Glomerular endothelial cell (primary cell): ENCODE results near the gene OTOA. TPM values are rescaled to one million over a fixed set of nuclear protein-coding genes. Genes with fewer than 3 reads are reported as not detected.
"Not testable (repeated sequence)": the region's sequence is repeated elsewhere in the genome, so short reads cannot be mapped to it uniquely, and the experiment has no call there.

ENCODE experiments used
- DNase-seq: peaks from one replicate; pipeline ENCODE4 v3.0.0-alpha.2; 2011; ENCODE audit warnings: low read depth, low spot score; ENCODE audit errors: extremely low read depth
- total RNA-seq: library from RNA; depleted of rRNA; stranded (reverse); fragments of >200 nt; gene quantifications from 2 replicates; pipeline ENCODE4 v1.2.3, GENCODE V29; 2015

OTOA gene
- total RNA-seq, 1 donor from 2014 or later, result 0.06 TPM

DNA sequence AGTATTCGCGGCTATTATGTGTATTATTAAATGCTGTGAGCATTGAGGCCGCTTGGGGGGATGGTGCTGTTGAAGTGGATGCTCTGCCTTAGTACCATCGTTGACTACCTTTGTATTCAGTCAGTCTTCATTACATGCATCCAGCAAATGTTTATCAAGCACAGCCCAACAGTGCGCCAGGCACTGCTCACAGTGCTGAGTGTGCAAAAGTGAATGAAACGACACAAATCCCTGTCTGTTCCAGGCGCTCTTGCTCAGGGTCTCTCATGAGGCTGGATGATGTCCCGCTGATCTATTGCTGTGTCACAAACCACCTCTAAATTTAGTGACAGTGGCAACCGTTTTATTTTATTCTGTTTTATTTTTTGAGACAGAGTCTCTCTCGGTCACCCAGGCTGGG, 53.8 kb downstream of the OTOA start:
- DNase-seq, result no peak

DNA sequence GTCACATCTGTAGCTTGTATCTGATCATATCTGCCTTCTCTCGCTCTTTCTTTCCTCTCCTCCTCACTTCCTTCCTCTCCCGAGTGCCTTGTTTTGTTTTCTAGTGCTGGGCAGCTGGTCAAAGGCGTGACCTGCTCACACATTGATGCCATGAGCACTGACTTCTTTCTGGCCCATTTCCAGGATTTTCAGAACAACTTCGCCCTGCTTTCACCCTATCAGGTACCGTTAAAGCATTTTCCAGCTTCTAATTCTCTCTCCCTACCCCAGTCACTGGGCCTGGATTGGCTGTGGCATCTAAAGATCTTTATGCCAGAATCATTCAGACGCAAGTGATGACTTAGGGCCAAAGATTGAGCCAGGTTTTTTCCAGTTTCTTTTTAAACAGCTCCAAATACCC, 55.5 kb downstream of the OTOA start:
- DNase-seq, result no peak

DNA sequence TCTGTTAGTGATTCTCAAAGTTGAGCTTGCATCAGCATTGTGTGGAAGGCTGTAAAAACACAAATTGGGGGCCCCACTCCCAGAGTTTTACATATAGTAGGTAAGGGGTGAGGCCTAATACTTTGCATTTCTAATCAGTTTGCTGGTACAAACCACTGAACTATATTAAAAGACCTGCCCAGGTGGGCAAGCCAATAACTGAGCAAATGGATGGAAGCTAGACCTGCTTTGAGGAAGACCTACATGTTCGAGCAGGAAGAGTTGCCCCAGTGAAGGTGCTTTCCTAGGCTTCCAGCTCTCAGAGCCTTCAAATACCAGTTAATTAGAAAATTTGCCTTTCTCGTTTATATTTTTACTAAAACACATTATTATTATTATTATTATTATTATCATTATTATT, 56.8 kb downstream of the OTOA start:
- no peak for DNase-seq

DNA sequence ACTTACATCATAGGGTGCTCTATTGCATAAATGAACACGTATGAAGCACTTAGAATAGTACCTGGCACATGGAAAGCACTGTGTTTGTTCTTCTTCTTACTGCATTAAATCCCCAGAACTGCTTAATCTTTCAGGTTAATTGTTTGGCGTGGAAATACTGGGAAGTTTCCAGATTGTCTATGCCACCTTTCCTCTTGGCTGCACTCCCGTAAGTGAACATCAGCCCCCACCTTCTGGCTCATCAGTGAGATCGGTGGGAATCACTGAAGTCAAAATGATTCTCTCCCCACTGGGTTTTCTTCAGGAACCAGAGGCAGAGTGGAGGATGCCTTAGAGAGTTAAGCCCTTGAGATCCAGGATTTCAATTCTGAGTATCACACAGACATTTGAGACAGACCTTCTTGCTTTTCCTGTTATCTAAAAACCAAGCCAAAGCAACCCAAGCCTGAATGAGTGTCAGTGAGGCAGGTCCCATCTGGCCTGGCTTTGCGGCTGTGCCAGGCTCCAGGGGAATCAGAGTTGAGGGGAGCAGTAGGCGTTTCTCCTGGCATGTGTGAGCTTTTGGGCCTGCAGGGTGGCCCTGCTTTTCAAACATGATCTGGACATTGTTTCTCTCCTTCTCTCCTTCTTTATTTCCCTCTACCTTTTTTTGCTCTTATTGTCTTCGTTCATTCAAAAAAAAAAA, 59.1 kb downstream of the OTOA start:
- no peak for DNase-seq

DNA sequence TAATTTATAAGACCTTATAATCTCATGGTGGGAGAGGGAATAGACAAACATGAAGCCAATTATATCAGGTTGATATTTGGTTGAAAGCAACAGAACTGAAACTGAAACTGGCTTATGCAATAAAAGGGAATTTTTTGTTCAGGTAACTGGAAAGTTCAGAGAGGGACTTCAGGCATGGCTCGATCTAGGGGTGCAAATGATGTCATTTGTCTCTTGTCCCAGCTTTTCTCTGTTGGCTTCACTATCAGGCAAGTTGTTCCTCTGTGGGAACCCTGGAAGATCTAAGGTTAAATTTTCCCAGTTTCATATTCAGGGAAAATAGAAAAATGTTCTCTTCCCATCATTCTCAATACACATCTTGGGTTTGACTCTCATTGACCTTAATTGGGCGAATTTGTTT, 59.8 kb downstream of the OTOA start:
- no peak for DNase-seq

DNA sequence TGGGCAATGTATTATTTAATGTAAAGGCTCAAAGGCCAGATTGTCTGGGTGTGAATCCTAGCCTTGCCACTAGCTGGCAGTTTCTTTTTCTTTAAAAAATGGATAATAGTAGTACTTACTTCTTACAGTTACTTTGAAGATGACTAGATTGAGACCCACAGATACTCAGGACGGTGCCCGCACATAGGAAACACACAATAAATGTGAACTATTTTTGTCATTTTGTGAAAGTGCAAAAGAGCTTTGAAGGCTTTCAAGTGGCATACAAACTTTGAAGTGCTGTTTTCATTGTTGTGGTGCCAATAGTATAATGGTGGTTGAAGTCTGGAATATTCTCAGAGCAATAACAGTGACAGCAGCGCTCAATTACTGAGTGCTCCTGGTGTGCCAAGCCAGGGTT, 63.6 kb downstream of the OTOA start:
- DNase-seq, result no peak

DNA sequence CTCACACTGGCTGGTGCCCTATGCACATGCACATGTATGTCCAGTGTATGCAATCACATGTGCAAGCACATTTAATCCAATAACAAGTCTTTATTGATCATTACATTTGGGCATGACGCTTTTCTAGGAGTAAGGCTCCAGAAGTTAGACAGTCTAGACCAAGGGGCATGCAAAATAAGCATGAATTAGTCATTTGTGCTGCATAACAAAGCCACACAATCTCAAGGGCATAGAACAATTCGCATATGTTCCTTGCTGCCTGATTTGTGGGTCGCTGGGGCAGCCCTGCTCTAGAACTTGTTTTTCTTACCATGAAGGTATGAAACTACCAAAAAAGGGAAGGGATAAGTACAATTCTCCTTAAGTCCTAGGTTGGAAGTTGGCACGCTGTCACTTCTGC, 67.5 kb downstream of the OTOA start:
- DNase-seq, result not testable (repeated sequence)

DNA sequence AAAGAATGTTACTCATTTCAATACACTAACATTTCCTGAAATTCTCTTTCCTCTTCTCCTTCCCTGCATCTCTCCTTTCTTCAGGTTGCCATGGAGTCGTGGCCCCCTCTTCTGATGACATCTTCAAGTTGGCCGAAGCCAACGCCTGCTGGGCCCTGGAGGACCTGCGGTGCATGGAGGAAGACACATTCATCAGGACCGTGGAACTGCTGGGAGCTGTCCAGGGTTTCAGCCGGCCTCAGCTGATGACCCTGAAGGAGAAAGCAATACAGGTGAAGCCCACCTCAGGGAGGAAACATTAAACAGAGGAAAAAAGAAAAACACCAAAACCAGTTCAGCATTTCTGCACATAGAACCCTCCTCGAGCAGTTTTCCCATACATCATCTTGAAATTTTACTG, 76.9 kb downstream of the OTOA start:
- DNase-seq, result not testable (repeated sequence)

DNA sequence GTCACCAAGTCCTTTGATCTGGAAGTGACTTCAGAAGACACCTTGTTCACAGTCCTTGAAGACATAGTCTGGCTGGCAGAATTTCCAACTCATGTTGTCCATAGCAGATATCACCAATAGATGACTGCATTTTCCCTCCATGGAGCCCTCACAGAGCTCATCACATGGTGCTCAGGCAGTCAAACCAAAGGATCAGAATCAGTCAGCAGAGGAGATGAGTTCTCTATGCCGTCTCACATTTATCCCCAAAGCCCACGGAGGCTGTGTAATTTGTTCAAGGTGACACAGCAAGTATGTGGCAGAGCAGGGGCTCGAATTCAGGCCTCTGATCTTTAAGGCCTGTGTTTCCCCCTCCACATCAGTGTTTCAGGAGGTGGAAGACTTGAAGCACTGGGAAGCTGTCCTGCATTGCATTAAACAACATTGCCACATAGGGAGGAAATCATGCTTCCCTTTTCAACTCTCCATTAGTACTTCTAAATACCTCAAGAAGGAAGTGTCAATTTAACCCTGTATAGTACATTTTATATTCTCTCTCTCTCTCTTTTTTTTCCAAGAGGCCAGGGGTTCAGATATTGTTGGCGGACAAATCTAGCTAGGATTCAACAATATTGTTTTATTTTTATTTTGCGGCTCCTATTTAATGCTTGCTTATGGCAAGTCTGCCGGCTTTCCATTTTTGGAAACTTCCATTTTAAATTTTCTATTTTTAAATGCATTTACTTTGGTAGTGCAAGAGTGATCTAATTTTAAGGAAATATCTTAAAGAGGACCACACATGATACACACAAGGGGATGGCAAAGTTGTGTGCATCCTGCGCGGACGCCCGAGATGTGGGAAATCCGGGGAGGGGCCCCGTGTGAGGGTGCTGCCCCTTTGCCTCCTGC, 92.7 kb downstream of the OTOA start:
- not testable (repeated sequence) for DNase-seq

DNA sequence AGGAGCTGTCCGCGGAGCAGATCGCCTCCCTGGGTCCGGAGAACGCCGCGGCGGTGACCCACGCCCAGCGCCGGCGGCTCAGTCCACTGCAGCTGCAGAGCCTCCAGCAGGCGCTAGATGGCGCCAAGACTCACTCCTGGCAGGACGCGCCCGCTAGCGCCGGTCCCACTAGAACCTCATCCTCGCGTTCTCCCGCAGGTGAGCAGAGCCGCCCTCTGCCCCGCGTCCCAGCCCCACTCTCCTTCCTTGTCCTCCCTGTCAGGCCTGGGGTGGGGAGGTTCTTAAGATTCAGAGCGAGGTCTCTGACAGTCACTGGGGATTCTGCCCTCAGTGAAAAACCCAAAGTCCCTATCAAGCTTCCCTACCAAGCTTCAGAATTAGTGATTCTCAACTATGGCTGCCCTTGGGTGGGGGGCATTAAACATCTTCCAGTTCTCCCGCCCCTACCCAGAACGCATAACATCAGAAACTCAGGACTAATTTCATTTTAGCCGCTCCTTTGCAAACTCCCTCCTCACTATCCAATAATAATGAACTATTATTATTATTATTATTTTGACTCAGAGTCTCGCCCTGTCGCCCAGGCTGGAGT, 93.4 kb downstream of the OTOA start:
- not testable (repeated sequence) for DNase-seq

DNA sequence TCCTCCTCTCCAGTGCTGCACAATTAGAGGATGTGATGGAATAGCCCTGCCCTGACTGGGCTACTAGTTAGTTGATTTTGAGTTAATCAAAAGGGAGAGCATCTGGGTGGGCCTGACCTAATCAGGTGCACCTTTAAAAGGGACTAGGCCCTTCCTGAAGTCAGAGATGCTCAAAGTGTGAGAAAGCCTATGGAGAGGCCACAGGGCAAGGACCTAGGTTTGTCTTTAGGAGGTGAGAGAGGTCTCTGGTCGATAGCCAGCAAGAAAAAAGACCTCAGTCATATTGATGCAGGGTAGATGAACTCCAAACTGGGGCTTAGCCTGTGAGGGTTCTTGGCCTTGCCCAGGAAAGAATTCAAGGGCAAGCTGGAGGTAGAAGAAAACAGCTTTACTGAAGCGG, 104.5 kb downstream of the OTOA start:
- not testable (repeated sequence) for DNase-seq

DNA sequence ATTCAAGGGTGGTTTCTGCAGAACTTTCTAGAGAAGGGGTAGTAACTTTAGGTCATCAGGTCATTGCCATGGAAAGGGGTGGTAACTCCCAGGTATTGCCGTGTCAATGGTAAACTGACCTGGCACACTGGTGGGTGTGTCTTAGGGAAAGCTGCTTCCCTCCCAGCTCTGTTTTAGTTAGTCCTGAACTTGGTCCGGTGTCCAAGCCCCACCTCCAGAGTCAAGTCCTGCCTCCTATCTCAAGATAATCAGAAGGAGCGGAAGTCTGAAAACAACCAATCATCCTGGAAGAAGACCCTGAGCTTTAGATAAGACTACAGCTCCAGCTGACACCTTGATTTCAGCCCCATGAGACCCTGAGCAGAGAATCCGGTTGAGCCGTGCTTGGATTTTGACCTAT, 105.0 kb downstream of the OTOA start:
- not testable (repeated sequence) for DNase-seq

DNA sequence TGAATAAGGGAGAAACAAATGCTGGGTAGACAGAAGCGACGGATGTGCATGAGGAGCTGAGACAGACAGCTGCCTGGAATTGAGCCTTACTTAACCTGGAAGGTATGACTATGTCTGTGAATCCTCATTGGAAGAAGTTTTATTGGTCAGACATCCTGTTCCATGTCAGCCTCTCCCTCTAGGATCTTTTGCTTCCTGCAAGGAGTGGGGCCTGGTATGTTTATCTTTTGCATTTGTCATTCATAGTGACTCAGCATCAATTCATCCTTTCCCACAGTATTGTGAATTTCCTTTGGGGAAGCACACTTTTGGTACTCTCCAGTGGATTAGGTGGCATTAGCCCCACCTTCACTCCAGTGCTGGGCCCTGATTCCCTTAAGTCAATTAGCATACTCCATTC, 105.5 kb downstream of the OTOA start:
- DNase-seq, result not testable (repeated sequence)

DNA sequence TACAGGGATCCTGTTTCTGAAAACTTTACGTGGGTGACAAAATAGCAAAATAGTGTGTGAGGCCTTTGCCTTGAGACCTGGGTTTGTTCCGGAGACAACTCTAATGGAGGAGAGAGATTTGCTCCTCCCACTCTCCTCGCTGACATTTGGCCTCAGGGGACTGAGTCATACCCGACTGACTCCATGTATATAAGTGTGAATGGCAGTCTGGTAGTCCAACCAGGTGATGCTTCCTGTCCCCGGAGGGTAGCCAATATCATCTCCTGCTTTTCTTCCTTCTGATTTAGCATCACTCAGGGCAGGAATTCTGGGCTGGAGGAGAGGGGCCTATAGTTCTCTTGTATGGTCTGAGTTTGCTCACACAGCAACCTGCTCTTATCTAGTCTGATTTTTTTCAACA, 106.8 kb downstream of the OTOA start:
- DNase-seq, result not testable (repeated sequence)

DNA sequence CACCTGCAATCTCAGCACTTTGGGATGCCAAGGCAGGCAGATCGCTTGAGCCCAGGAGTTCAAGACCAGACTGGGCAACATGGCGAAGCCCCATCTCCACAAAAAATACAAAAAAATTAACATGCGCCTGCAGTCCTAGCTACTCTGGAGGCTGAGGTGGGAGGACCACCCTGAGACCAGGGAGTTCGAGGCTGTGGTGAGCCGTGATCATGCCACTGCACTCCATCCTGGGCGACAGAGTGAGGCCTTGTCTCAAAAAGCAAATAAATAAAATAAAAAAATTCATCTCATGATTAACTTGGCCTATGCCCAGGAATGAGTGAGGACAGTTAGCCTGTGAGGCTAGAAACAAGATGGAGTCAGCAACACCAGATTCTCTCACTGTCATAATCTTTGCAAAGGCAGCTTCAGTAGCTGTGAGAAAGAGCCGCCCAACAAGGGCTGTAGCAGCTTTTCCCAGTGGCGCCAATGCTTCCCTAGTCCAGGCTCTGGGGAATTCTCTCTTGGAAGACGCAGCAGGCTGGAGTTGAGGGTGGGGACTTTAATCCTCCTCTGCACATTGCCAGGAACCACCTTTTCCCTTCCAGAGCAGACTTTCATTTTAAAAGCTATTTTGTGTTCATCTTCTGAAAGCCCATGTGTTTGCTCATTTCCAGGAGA, 108.9 kb downstream of the OTOA start:
- DNase-seq, result not testable (repeated sequence)

DNA sequence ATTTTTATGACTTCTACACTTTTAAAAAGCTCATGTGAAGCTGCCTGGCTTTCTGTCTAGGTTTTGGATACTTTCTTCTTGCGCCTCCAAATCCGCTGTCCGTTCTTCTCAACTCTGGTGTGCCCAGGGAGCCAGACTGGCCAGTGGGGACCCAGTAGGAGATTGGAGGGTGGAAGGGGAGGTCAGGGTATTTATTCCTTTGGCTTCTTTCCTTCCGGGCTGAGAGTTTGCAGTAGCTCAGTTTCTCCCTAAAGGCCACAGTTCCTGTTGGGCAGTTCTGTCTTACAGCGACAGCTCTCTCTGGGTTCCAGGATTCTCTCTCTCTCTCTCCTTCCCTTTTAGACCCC, 109.4 kb downstream of the OTOA start:
- DNase-seq, result not testable (repeated sequence)

DNA sequence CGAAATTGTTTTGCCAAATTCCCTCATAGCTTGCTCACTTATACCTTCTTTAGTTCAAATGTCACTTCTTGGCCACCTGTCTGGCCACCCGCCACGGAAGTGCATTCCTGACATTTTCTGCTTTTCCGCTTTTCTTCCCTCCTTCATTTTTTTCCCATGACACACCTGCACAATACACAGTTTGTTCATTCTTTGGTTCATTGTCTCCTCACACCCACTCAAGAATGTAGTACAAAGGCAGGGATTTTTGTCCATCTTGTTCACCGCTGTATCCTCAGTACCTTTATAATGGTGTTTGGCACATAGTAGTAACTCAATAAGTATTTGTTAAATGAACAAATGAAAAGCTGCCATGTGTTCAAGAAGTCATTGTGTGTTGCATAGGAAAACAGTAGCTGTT, 116.8 kb downstream of the OTOA start:
- not testable (repeated sequence) for DNase-seq

DNA sequence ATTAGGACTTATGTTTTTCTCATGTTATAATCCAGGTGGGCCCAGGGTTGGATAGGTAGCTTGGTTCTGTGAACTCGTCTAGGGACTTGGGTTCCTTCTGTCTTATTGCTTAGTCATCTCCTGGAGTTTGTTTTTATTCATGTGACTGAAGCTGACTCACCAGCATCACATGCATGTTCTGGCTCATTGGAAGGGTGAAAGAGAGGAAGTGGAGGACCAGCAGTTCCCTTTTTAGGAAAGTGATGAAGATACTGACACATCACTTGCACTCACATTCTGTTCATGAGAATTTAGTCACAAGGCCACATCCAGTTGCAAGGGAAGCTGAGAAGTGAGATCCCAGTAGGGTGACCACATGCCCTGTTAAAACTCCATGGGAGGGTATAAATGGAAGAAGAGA, 126.7 kb downstream of the OTOA start:
- not testable (repeated sequence) for DNase-seq

DNA sequence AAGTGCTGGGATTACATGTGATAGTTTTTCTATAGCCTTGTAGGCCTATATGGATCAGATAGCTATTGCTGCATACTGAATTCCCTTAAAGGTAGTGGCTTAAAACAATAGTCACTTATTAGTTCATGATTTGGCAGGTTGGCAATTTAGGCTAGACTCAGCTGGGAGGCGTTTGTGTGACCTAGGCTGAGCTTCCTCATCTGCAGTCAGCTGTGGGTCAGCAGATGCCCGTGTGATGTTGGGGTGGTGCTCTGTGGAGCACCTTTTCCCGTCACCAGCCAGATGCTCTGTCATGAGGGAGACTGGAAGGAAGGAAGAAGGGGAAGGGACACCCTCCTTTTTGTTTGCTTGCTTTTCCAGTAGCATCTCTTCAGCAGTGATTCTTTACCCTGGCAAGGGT, 129.5 kb downstream of the OTOA start:
- DNase-seq, result not testable (repeated sequence)

DNA sequence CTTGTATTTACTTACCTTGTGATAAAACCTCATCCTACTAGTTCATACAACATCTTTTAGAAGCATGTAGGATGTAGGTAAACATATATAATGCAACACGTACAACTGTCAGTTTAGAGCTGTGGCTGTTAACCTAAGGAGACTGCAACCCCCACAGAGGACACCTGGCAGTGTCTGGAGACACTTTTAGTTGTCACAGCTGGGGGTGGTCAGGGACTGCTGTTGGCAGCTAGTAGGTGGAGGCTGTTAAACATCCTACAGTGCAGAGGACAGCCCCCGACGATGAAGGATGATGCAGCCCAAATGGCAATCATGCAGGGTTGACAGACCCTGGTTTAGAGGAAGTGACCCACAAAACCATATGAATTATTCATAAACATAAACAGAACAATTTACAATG, 134.8 kb downstream of the OTOA start:
- DNase-seq, result not testable (repeated sequence)
